HEK293 (cell line): Measurements from ENCODE around the gene CD40.

Experiments
- CTCF ChIA-PET: fragments of 350-600 bp; formaldehyde crosslinking; extraction: SDS; loops from one replicate; lab custom pipeline; 2021; ENCODE audit warnings: antibody characterized with exemption; lab: Yijun Ruan, JAX
- POLR2A ChIA-PET: fragments of 300-600 bp; formaldehyde crosslinking; extraction: SDS; loops from one replicate; lab custom pipeline; 2020; ENCODE audit warnings: antibody characterized with exemption, inconsistent platforms; lab: Yijun Ruan, JAX
- H3K27ac ChIP-seq: fragments of 200-500 bp; sonication (Bioruptor generic); 2 replicates; pipeline ENCODE4 v1.5.1; 2014; ENCODE audit warnings: low read depth, low read length, control low read depth, inconsistent platforms; ENCODE audit errors: extremely low read depth
- H3K36me3 ChIP-seq, 2 experiments: fragments of 200-500 bp in 1 of 2; sonication (Bioruptor generic) in 1 of 2; 1 replicate in 1 of 2; 2 replicates in 1 of 2; pipeline ENCODE4 v1.5.1; 2014 to 2017; ENCODE audit warnings: inconsistent platforms in 2 of 2, low read length in 2 of 2; ENCODE audit not compliant: control insufficient read depth in 2 of 2, insufficient read depth in 1 of 2
- H3K4me1 ChIP-seq: fragments of 200-500 bp; sonication (Bioruptor generic); 2 replicates; pipeline ENCODE4 v1.5.1; 2014; ENCODE audit warnings: mild to moderate bottlenecking, low read length, inconsistent platforms; ENCODE audit not compliant: control insufficient read depth, insufficient read depth
- H3K4me3 ChIP-seq: 2 replicates; pipeline ENCODE4 v1.5.1; 2011; ENCODE audit warnings: low read depth, mild to moderate bottlenecking, control low read depth, low read length, moderate library complexity
- H3K9me3 ChIP-seq: fragments of 200-500 bp; sonication (Bioruptor generic); 2 replicates; pipeline ENCODE4 v1.5.1; 2014; ENCODE audit warnings: low read depth, low read length, inconsistent platforms; ENCODE audit not compliant: control insufficient read depth, insufficient read depth
- FEZF1 ChIP-seq: fragments of 450-650 bp; formaldehyde crosslinking; IDR thresholded peaks from 2 replicates; pipeline ENCODE4 v1.5.1; 2016; ENCODE audit warnings: missing biosample characterization, missing genetic modification characterization
- GLI4 ChIP-seq: fragments of 450-650 bp; formaldehyde crosslinking; IDR thresholded peaks from 2 replicates; pipeline ENCODE4 v1.5.1; 2016; ENCODE audit warnings: missing biosample characterization, missing genetic modification characterization
- GLIS1 ChIP-seq: fragments of 450-650 bp; formaldehyde crosslinking; IDR thresholded peaks from 2 replicates; pipeline ENCODE4 v1.5.1; 2016; ENCODE audit warnings: missing biosample characterization, missing genetic modification characterization
- KLF17 ChIP-seq: fragments of 450-650 bp; formaldehyde crosslinking; IDR thresholded peaks from 2 replicates; pipeline ENCODE4 v1.5.1; 2016; ENCODE audit warnings: missing biosample characterization, missing genetic modification characterization
- OSR2 ChIP-seq: fragments of 450-650 bp; formaldehyde crosslinking; IDR thresholded peaks from 2 replicates; pipeline ENCODE4 v1.5.1; 2016; ENCODE audit warnings: missing biosample characterization, missing genetic modification characterization
- PBX3 ChIP-seq: sonication (generic); formaldehyde crosslinking; IDR thresholded peaks from 2 replicates; pipeline ENCODE4 v1.8.1; 2022; ENCODE audit warnings: mild to moderate bottlenecking, moderate library complexity, missing genetic modification reagents
- SCRT1 ChIP-seq: fragments of 450-650 bp; formaldehyde crosslinking; IDR thresholded peaks from 2 replicates; pipeline ENCODE4 v1.5.1; 2016; ENCODE audit warnings: missing biosample characterization, missing genetic modification characterization, borderline replicate concordance
- SCRT2 ChIP-seq: fragments of 450-650 bp; formaldehyde crosslinking; IDR thresholded peaks from 2 replicates; pipeline ENCODE4 v1.5.1; 2016; ENCODE audit warnings: missing biosample characterization, missing genetic modification characterization
- SP3 ChIP-seq: fragments of 450-650 bp; formaldehyde crosslinking; IDR thresholded peaks from 2 replicates; pipeline ENCODE4 v1.5.1; 2016; ENCODE audit warnings: missing biosample characterization, missing genetic modification characterization
- WT1 ChIP-seq: fragments of 450-650 bp; formaldehyde crosslinking; IDR thresholded peaks from 2 replicates; pipeline ENCODE4 v1.5.1; 2016; ENCODE audit warnings: missing biosample characterization, missing genetic modification characterization
- ZBTB1 ChIP-seq: fragments of 450-650 bp; formaldehyde crosslinking; IDR thresholded peaks from 2 replicates; pipeline ENCODE4 v1.5.1; 2016; ENCODE audit warnings: missing biosample characterization, missing genetic modification characterization
- ZBTB26 ChIP-seq: fragments of 450-650 bp; formaldehyde crosslinking; optimal IDR thresholded peaks from 2 replicates; pipeline ENCODE3; 2016; ENCODE audit warnings: missing biosample characterization, mild to moderate bottlenecking, missing genetic modification characterization
- ZBTB6 ChIP-seq: fragments of 450-650 bp; formaldehyde crosslinking; IDR thresholded peaks from 2 replicates; pipeline ENCODE4 v1.5.1; 2017; ENCODE audit warnings: missing biosample characterization, missing genetic modification characterization
- ZFP41 ChIP-seq: fragments of 450-650 bp; formaldehyde crosslinking; IDR thresholded peaks from 2 replicates; pipeline ENCODE4 v1.5.1; 2016; ENCODE audit warnings: missing biosample characterization, missing genetic modification characterization, borderline replicate concordance
- ZIC2 ChIP-seq: fragments of 450-650 bp; formaldehyde crosslinking; IDR thresholded peaks from 2 replicates; pipeline ENCODE4 v1.5.1; 2016; ENCODE audit warnings: missing biosample characterization, missing genetic modification characterization
- ZNF114 ChIP-seq: fragments of 450-650 bp; formaldehyde crosslinking; IDR thresholded peaks from 2 replicates; pipeline ENCODE4 v1.5.0; 2017; ENCODE audit warnings: missing biosample characterization, missing genetic modification characterization
- ZNF138 ChIP-seq: fragments of 450-650 bp; formaldehyde crosslinking; IDR thresholded peaks from 2 replicates; pipeline ENCODE4 v1.5.1; 2016; ENCODE audit warnings: missing biosample characterization, missing genetic modification characterization, borderline replicate concordance
- ZNF324 ChIP-seq: fragments of 450-650 bp; formaldehyde crosslinking; IDR thresholded peaks from 2 replicates; pipeline ENCODE4 v1.5.1; 2016; ENCODE audit warnings: missing biosample characterization, missing genetic modification characterization
- ZNF394 ChIP-seq: fragments of 450-650 bp; formaldehyde crosslinking; IDR thresholded peaks from 2 replicates; pipeline ENCODE4 v1.5.1; 2016; ENCODE audit warnings: missing biosample characterization, missing genetic modification characterization, mild to moderate bottlenecking, moderate library complexity, borderline replicate concordance
- ZNF398 ChIP-seq: fragments of 450-650 bp; formaldehyde crosslinking; IDR thresholded peaks from 2 replicates; pipeline ENCODE4 v1.5.1; 2017; ENCODE audit warnings: missing biosample characterization, missing genetic modification characterization
- ZNF548 ChIP-seq: fragments of 450-650 bp; formaldehyde crosslinking; IDR thresholded peaks from 2 replicates; pipeline ENCODE4 v1.5.1; 2016; ENCODE audit warnings: missing biosample characterization, missing genetic modification characterization
- ZNF560 ChIP-seq: fragments of 450-650 bp; formaldehyde crosslinking; IDR thresholded peaks from 2 replicates; pipeline ENCODE4 v1.5.1; 2017; ENCODE audit warnings: missing biosample characterization, missing genetic modification characterization, borderline replicate concordance
- ZNF626 ChIP-seq: fragments of 450-650 bp; sonication (Bioruptor Pico); formaldehyde crosslinking; IDR thresholded peaks from 2 replicates; pipeline ENCODE4 v1.5.1; 2018; ENCODE audit warnings: missing biosample characterization, missing genetic modification characterization, inconsistent platforms
- ZNF639 ChIP-seq: fragments of 450-650 bp; formaldehyde crosslinking; IDR thresholded peaks from 2 replicates; pipeline ENCODE4 v1.5.1; 2016; ENCODE audit warnings: missing biosample characterization, missing genetic modification characterization
- ZNF692 ChIP-seq: fragments of 450-650 bp; formaldehyde crosslinking; IDR thresholded peaks from 2 replicates; pipeline ENCODE4 v1.5.1; 2016; ENCODE audit warnings: missing biosample characterization, missing genetic modification characterization

Gene CD40

GRCh38 chr20:46148313-46149208, 30.4 kb downstream of the CD40 start:
- no peaks in the 10 kb centered on the region for H3K9me3 ChIP-seq
- ChIA-PET CTCF (no interaction called here), POLR2A (no interaction called here)

GRCh38 chr20:46150943-46151342, 32.8 kb downstream of the CD40 start:
- CTCF ChIA-PET = interaction anchor here (0.7 to 2.1 kb wide), 4 partner anchors 9 to 188 kb away, joined by 3 to 21 read pairs (median 6); no protein-coding TSS in a partner anchor

More at GRCh38 chr20:46148313-46149208, 30.4 kb downstream of the CD40 start:
- Histone ChIP-seq H3K36me3 (no peaks in the 10 kb centered on the region), H3K4me3 (no peak overlapping the region), H3K27ac (no peak overlapping the region), H3K4me1 (no peaks in the 10 kb centered on the region)
- TF ChIP-seq FEZF1 (no peak), ZIC2 (tag by site-specific recombination) (peak; percentile 88), ZNF138 (no peak), ZNF398 (tag by site-specific recombination) (no peak), SCRT2 (tag by site-specific recombination) (peak; percentile 83), ZBTB6 (tag by site-specific recombination) (no peak), GLIS1 (tag by site-specific recombination) (peak; percentile 94), ZNF548 (tag by site-specific recombination) (no peak), WT1 (tag by site-specific recombination) (no peak), SCRT1 (tag by site-specific recombination) (0 out of 2 replicates have a peak, but pooled peaks have one; percentile 36)
- TF ChIP-seq, all 188 proteins: peak for 4

More at GRCh38 chr20:46150943-46151342, 32.8 kb downstream of the CD40 start:
- no peaks in the 10 kb centered on the region for H3K9me3 ChIP-seq
- TF ChIP-seq ZNF394 (tag by site-specific recombination) = no peak
- TF ChIP-seq ZNF692 = no peak
- TF ChIP-seq ZNF639 = no peak
- no peak for TF ChIP-seq SP3 (tag by site-specific recombination)
- TF ChIP-seq GLI4 (tag by site-specific recombination) = no peak
- TF ChIP-seq ZBTB1 (tag by site-specific recombination) = no peak
- TF ChIP-seq ZBTB26 = no peak
- TF ChIP-seq ZNF324 (tag by site-specific recombination) = no peak
- no peak for TF ChIP-seq ZNF114 (tag by site-specific recombination)
- TF ChIP-seq ZNF626 (tag by site-specific recombination) = no peak
- no peak for TF ChIP-seq OSR2 (tag by site-specific recombination)
- TF ChIP-seq ZNF560 (tag by site-specific recombination) = no peak
- TF ChIP-seq ZFP41 (tag by site-specific recombination) = no peak
- no peak for TF ChIP-seq KLF17
- no peak for TF ChIP-seq PBX3
- TF ChIP-seq, all 188 proteins: peak for 0
- no peak overlapping the region for H3K27ac ChIP-seq
- no peaks in the 10 kb centered on the region for H3K4me1 ChIP-seq
- POLR2A ChIA-PET = no interaction called here
- H3K4me3 ChIP-seq = no peak overlapping the region
- H3K36me3 ChIP-seq = no peaks in the 10 kb centered on the region
